Endothelial cell (in vitro differentiated cells): ENCODE data around the gene KRT31. TPM values are rescaled to one million over a fixed set of nuclear protein-coding genes. Genes with fewer than 3 reads are reported as not detected.
"Not testable (repeated sequence)": the region's sequence is repeated elsewhere in the genome, so short reads cannot be mapped to it uniquely, and the experiment has no call there.

ENCODE experiments used
- DNase-seq: peaks from one replicate; pipeline ENCODE4 v3.0.0; 2021; ENCODE audit warnings: low spot score
- H3K27ac Mint-ChIP-seq: one replicate; pipeline ENCODE4 v1.8.0; 2021; ENCODE audit warnings: mixed read lengths, inconsistent platforms; ENCODE audit not compliant: unreplicated experiment
- H3K27me3 Mint-ChIP-seq: one replicate; pipeline ENCODE4 v1.8.0; 2021; ENCODE audit warnings: mild to moderate bottlenecking, moderate library complexity, mixed read lengths, inconsistent platforms; ENCODE audit not compliant: unreplicated experiment
- H3K36me3 Mint-ChIP-seq: one replicate; pipeline ENCODE4 v1.8.0; 2021; ENCODE audit warnings: mild to moderate bottlenecking, low read depth, mixed read lengths, inconsistent platforms; ENCODE audit not compliant: unreplicated experiment
- H3K4me1 Mint-ChIP-seq: one replicate; pipeline ENCODE4 v1.8.0; 2021; ENCODE audit warnings: mild to moderate bottlenecking, mixed read lengths, inconsistent platforms; ENCODE audit not compliant: unreplicated experiment
- H3K4me3 Mint-ChIP-seq: one replicate; pipeline ENCODE4 v1.8.0; 2021; ENCODE audit warnings: mild to moderate bottlenecking, mixed read lengths, inconsistent platforms; ENCODE audit not compliant: unreplicated experiment
- H3K9me3 Mint-ChIP-seq: one replicate; pipeline ENCODE4 v1.8.0; 2021; ENCODE audit warnings: mixed read lengths, inconsistent platforms; ENCODE audit not compliant: unreplicated experiment
- CTCF ChIP-seq: fragments of 200-600 bp; sonication (generic); IDR thresholded peaks from one replicate; pipeline ENCODE4 v1.5.0; 2021; ENCODE audit warnings: antibody characterized with exemption; ENCODE audit not compliant: unreplicated experiment
- total RNA-seq: library from RNA; stranded (reverse); fragmentation: NEBNext Ultra II Directional; extraction: Animal tissue kit (Norgen Biotek cat#: 25700); gene quantifications from one replicate; pipeline ENCODE4 v1.2.1, GENCODE V29; 2021; ENCODE audit not compliant: unreplicated experiment

KRT31 gene
- total RNA-seq, 1 donor from 2014 or later, result not detected

GRCh38 chr17:41403404-41404023 lies 6.1 kb upstream of the KRT31 start:
- Mint-ChIP-seq H3K27me3 (peaks cover 1% of the 10 kb centered on the region), H3K27ac (no peak overlapping the region), H3K9me3 (no peaks in the 10 kb centered on the region), H3K4me1 (no peaks in the 10 kb centered on the region), H3K36me3 (no peaks in the 10 kb centered on the region), H3K4me3 (no peak overlapping the region)
- TF ChIP-seq CTCF, result no peak
- no peak for DNase-seq

- no peak for TF ChIP-seq CTCF
- H3K4me3 Mint-ChIP-seq, result no peak overlapping the region
- no peaks in the 10 kb centered on the region for H3K9me3 Mint-ChIP-seq
- no peak overlapping the region for H3K27ac Mint-ChIP-seq
- H3K27me3 Mint-ChIP-seq, result peaks cover 1% of the 10 kb centered on the region
- DNase-seq, result no peak
- no peaks in the 10 kb centered on the region for H3K4me1 Mint-ChIP-seq
- no peaks in the 10 kb centered on the region for H3K36me3 Mint-ChIP-seq
Observed at GRCh38 chr17:41402161-41402560, 4.8 kb upstream of the KRT31 start.

- Mint-ChIP-seq H3K4me1 (no peaks in the 10 kb centered on the region), H3K27ac (no peak overlapping the region), H3K9me3 (no peaks in the 10 kb centered on the region), H3K27me3 (peaks cover 2% of the 10 kb centered on the region), H3K4me3 (no peak overlapping the region), H3K36me3 (no peaks in the 10 kb centered on the region)
- no peak for TF ChIP-seq CTCF
- no peak for DNase-seq
Observed at GRCh38 chr17:41396340-41396739, 1.1 kb downstream of the KRT31 start.

GRCh38 chr17:41395611-41396010 lies 1.8 kb downstream of the KRT31 start:
- no peak for DNase-seq
- no peaks in the 10 kb centered on the region for H3K9me3 Mint-ChIP-seq
- H3K27ac Mint-ChIP-seq, result no peak overlapping the region
- H3K27me3 Mint-ChIP-seq, result peaks cover 2% of the 10 kb centered on the region
- no peaks in the 10 kb centered on the region for H3K4me1 Mint-ChIP-seq
- no peak overlapping the region for H3K4me3 Mint-ChIP-seq
- no peak for TF ChIP-seq CTCF
- H3K36me3 Mint-ChIP-seq, result no peaks in the 10 kb centered on the region

GRCh38 chr17:41395044-41395443 lies 2.4 kb downstream of the KRT31 start:
- not testable (repeated sequence) for H3K27ac Mint-ChIP-seq, H3K4me1 Mint-ChIP-seq, H3K36me3 Mint-ChIP-seq, DNase-seq, H3K4me3 Mint-ChIP-seq, H3K27me3 Mint-ChIP-seq, H3K9me3 Mint-ChIP-seq
